HepG2 (cell line): ENCODE results near the gene PPAT. TPM values are rescaled to one million over a fixed set of nuclear protein-coding genes. Genes with fewer than 3 reads are reported as not detected.

Source experiments
- ATRX ChIP-seq: sonication (generic); formaldehyde crosslinking; IDR thresholded peaks from 2 replicates; pipeline ENCODE4 v1.4.0; 2020; ENCODE audit warnings: missing genetic modification reagents, borderline replicate concordance
- HOXA5 ChIP-seq: sonication (generic); formaldehyde crosslinking; IDR thresholded peaks from 2 replicates; pipeline ENCODE4 v1.4.0; 2020; ENCODE audit warnings: missing genetic modification reagents
- ZBTB7A ChIP-seq: sonication (generic); formaldehyde crosslinking; IDR thresholded peaks from 2 replicates; pipeline ENCODE4 v1.8.0; 2022; ENCODE audit warnings: mild to moderate bottlenecking, missing genetic modification reagents
- ZNF17 ChIP-seq: sonication (generic); formaldehyde crosslinking; IDR thresholded peaks from 2 replicates; pipeline ENCODE4 v1.5.0; 2020; ENCODE audit warnings: mild to moderate bottlenecking, missing genetic modification reagents
- ZNF558 ChIP-seq: sonication (generic); formaldehyde crosslinking; IDR thresholded peaks from 2 replicates; pipeline ENCODE4 v1.9.0; 2022; ENCODE audit warnings: mild to moderate bottlenecking, missing genetic modification reagents, borderline replicate concordance
- ZNF772 ChIP-seq: sonication (generic); formaldehyde crosslinking; IDR thresholded peaks from 2 replicates; pipeline ENCODE4 v1.5.0; 2020; ENCODE audit warnings: mild to moderate bottlenecking, missing genetic modification reagents
- ZSCAN21 ChIP-seq: sonication (generic); formaldehyde crosslinking; IDR thresholded peaks from 2 replicates; pipeline ENCODE4 v1.8.0; 2022; ENCODE audit warnings: mild to moderate bottlenecking, missing genetic modification reagents, moderate library complexity, borderline replicate concordance
- polyA plus RNA-seq, 8 experiments: library from polyadenylated mRNA; depleted of rRNA in 3 of 8; stranded (reverse) in 7 of 8; unstranded in 1 of 8; fragments of >200 nt; fragmentation: Illumina TruSeq in 4 of 8; extraction: Trizol in 4 of 8; gene quantifications; 2 replicates each; pipeline versions ENCODE4 v1.2.1 to v1.2.3, GENCODE V29; 2011 to 2016; ENCODE audit warnings: low read depth in 4 of 8, missing spikeins in 1 of 8, mixed read lengths in 1 of 8; ENCODE audit not compliant: insufficient read depth in 1 of 8
- total RNA-seq, 5 experiments: library from RNA; depleted of rRNA; stranded (reverse); fragments of >200 nt; fragmentation: Illumina TruSeq; extraction: Trizol; gene quantifications; 2 replicates each; pipeline ENCODE4 v1.2.3, GENCODE V29; 2016; ENCODE audit warnings: low read depth in 1 of 5
- TF ChIP-seq, protein P1 (sequence below): sonication (generic); formaldehyde crosslinking; IDR thresholded peaks from 2 replicates; pipeline ENCODE4 v1.4.0; 2020; ENCODE audit warnings: low read depth, mild to moderate bottlenecking, missing genetic modification reagents
- TF ChIP-seq, protein P2 (sequence below): sonication (generic); formaldehyde crosslinking; IDR thresholded peaks from 2 replicates; pipeline ENCODE4 v1.4.0; 2020; ENCODE audit warnings: missing genetic modification reagents
- TF ChIP-seq, protein P3 (sequence below): sonication (generic); formaldehyde crosslinking; IDR thresholded peaks from 2 replicates; pipeline ENCODE4 v1.9.0; 2022; ENCODE audit warnings: missing genetic modification reagents, mild to moderate bottlenecking, borderline replicate concordance
- TF ChIP-seq, protein P4 (sequence below): sonication (generic); IDR thresholded peaks from 2 replicates; pipeline ENCODE4 v1.6.1; 2016; ENCODE audit warnings: low read depth, borderline replicate concordance

PPAT gene
- total and polyA plus RNA-seq, 2 of the 13 experiments (the other 11 are each of a cell fraction or from before 2014, with no cell fraction given): 16.9 to 62.6 TPM

DNA sequence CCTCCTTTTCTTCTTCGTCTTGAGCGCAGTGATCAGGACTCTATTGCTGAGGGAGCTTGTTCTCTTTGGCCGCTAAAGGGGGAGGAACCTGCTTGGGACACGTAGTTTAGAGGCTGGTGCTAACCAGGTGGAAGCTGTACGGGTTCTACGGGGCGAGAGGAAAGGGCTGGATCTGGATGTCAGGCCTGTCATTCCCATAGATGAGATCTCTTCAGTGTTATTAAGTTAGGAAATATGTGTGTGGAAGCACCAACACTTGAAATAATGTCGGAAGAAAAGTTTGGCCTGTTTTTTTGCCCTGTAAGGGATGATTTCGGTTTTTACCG is 32.6 kb upstream of the PPAT start (continued):
- TF ChIP-seq, protein P1, sequence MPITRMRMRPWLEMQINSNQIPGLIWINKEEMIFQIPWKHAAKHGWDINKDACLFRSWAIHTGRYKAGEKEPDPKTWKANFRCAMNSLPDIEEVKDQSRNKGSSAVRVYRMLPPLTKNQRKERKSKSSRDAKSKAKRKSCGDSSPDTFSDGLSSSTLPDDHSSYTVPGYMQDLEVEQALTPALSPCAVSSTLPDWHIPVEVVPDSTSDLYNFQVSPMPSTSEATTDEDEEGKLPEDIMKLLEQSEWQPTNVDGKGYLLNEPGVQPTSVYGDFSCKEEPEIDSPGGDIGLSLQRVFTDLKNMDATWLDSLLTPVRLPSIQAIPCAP: no peak
- TF ChIP-seq ZSCAN21 (CRISPR knock-in tag) (0 out of 2 replicates have a peak, but pooled peaks have one; percentile 11), ZNF772 (CRISPR knock-in tag) (no peak), HOXA5 (CRISPR knock-in tag) (no peak), ZBTB7A (no peak), ZNF558 (CRISPR knock-in tag) (no peak), ATRX (no peak), ZNF17 (CRISPR knock-in tag) (no peak)
- TF ChIP-seq, protein P2, sequence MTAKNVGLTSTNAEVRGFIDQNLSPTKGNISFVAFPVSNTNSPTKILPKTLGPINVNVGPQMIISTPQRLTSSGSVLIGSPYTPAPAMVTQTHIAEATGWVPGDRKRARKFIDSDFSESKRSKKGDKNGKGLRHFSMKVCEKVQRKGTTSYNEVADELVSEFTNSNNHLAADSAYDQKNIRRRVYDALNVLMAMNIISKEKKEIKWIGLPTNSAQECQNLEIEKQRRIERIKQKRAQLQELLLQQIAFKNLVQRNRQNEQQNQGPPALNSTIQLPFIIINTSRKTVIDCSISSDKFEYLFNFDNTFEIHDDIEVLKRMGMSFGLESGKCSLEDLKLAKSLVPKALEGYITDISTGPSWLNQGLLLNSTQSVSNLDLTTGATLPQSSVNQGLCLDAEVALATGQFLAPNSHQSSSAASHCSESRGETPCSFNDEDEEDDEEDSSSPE (CRISPR knock-in tag): peak; percentile 11; the same call in 1 of the 2 replicates
- TF ChIP-seq, protein P3, sequence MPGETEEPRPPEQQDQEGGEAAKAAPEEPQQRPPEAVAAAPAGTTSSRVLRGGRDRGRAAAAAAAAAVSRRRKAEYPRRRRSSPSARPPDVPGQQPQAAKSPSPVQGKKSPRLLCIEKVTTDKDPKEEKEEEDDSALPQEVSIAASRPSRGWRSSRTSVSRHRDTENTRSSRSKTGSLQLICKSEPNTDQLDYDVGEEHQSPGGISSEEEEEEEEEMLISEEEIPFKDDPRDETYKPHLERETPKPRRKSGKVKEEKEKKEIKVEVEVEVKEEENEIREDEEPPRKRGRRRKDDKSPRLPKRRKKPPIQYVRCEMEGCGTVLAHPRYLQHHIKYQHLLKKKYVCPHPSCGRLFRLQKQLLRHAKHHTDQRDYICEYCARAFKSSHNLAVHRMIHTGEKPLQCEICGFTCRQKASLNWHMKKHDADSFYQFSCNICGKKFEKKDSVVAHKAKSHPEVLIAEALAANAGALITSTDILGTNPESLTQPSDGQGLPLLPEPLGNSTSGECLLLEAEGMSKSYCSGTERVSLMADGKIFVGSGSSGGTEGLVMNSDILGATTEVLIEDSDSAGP (CRISPR knock-in tag): peak; percentile 90
- TF ChIP-seq, protein P4, sequence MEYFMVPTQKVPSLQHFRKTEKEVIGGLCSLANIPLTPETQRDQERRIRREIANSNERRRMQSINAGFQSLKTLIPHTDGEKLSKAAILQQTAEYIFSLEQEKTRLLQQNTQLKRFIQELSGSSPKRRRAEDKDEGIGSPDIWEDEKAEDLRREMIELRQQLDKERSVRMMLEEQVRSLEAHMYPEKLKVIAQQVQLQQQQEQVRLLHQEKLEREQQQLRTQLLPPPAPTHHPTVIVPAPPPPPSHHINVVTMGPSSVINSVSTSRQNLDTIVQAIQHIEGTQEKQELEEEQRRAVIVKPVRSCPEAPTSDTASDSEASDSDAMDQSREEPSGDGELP: peak; percentile 58; the same call in 1 of the 2 replicates
